Measurements from ENCODE around the gene DYSF.

DNA sequence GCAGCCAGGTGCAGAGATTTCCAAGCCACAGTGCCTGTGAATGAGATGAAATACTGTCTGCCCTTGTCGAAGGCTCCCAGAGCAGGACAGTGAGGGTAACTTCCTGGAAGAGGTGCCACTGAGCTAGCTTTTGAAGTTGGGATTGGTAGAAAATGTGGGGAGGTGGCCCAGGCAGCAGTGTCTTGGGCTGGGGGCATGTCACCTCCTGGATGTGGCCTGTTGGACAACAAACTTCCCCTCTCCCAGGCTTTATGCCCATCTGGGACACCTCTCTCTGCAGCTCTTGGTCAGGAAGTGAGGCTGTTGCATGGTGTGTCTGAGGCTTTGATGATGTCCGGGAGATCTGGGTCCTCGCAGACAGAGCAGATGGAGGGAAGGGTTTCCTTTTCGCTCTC, 151.4 kb downstream of the DYSF start:
- TF ChIP-seq, protein P1, sequence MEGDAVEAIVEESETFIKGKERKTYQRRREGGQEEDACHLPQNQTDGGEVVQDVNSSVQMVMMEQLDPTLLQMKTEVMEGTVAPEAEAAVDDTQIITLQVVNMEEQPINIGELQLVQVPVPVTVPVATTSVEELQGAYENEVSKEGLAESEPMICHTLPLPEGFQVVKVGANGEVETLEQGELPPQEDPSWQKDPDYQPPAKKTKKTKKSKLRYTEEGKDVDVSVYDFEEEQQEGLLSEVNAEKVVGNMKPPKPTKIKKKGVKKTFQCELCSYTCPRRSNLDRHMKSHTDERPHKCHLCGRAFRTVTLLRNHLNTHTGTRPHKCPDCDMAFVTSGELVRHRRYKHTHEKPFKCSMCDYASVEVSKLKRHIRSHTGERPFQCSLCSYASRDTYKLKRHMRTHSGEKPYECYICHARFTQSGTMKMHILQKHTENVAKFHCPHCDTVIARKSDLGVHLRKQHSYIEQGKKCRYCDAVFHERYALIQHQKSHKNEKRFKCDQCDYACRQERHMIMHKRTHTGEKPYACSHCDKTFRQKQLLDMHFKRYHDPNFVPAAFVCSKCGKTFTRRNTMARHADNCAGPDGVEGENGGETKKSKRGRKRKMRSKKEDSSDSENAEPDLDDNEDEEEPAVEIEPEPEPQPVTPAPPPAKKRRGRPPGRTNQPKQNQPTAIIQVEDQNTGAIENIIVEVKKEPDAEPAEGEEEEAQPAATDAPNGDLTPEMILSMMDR (IDR thresholded peaks at IDR 0.05), result no peak
- TF ChIP-seq EP300 (IDR thresholded peaks at IDR 0.05), result no peak
